Measurements from ENCODE around the gene ZNF468. TPM values are rescaled to one million over a fixed set of nuclear protein-coding genes. Genes with fewer than 3 reads are reported as not detected.
A peak's percentile ranks its signal among the peaks of the same experiment; 100 is the strongest.
"Not testable (repeated sequence)": the region's sequence is repeated elsewhere in the genome, so short reads cannot be mapped to it uniquely, and the experiment has no call there.

Gene ZNF468
- 10 to 100 TPM in 5 of 6 donors, 1 to 10 TPM in 1; 7.3 to 37.7 (median 19.6) TPM for total RNA-seq

GRCh38 chr19:52857378-52858191, at the start of gene ZNF468:
ZNF468 (minus strand) TSS chr19:52857619; CDS start chr19:52854272, 3,347 bp downstream.
- Histone ChIP-seq H3K27ac (peak within 1 kb of the TSS; percentile 62 to 67 (median 65)), H3K4me1 (peaks cover 2 to 11% (median 8%) of the 10 kb centered on the region in 4 donors), H3K36me3 (peaks cover 7 to 15% (median 12%) of the 10 kb centered on the region in 4 donors), H3K4me3 (peak within 1 kb of the TSS; percentile 66 to 80 (median 71))
- not testable (repeated sequence) for H3K9me3 ChIP-seq, H3K27me3 ChIP-seq
- peak; percentile 67 to 92 for DNase-seq
- peak; percentile 99 for ATAC-seq (ENCODE audit: low FRiP score in 2 of 2)
- TF ChIP-seq CTCF (IDR thresholded peaks at IDR 0.05) (peak in 2 of 6 experiments; percentile 22 to 54), POLR2A (IDR thresholded peaks at IDR 0.05) (peak in 3 of 4 donors; percentile 50 to 74 (median 73)), POLR2AphosphoS5 (IDR thresholded peaks at IDR 0.05) (peak; percentile 32 to 75)
- WGBS, 2 donors: 6% methylated on average over 15 to 42 of the region's 43 CpGs

GRCh38 chr19:52904052-52904780, 46.8 kb upstream of the ZNF468 start:
- peaks cover 7 to 31% (median 15%) of the 10 kb centered on the region in 4 donors for H3K36me3 ChIP-seq
- not testable (repeated sequence) for H3K27me3 ChIP-seq; H3K4me3 ChIP-seq; ATAC-seq (ENCODE audit: low FRiP score in 2 of 2); DNase-seq; H3K4me1 ChIP-seq; H3K27ac ChIP-seq
- 80 to 84% methylated on average over 13 to 16 of the region's 16 CpGs for WGBS, 2 donors
- H3K9me3 ChIP-seq: peaks cover 0 to 19% (median 8%) of the 10 kb centered on the region in 4 donors

- WGBS, 2 donors: 80 to 87% methylated on average over 3 of the region's 3 CpGs
- no peak overlapping the region for H3K27ac ChIP-seq
- ATAC-seq (ENCODE audit: low FRiP score in 2 of 2) (no peak), DNase-seq (no peak)
- H3K36me3 ChIP-seq: peaks cover 3 to 10% (median 6%) of the 10 kb centered on the region in 4 donors
- peaks cover 0 to 13% (median 6%) of the 10 kb centered on the region in 4 donors for H3K9me3 ChIP-seq
- no peak for TF ChIP-seq EP300 (IDR thresholded peaks at IDR 0.05)
- H3K27me3 ChIP-seq: no peaks in the 10 kb centered on the region
- peaks cover 2 to 8% (median 5%) of the 10 kb centered on the region in 4 donors for H3K4me1 ChIP-seq
- no peak overlapping the region for H3K4me3 ChIP-seq
These were observed 44.4 kb upstream of the ZNF468 start for GRCh38 chr19:52901842-52902241.

GRCh38 chr19:52898596-52898995, 41.2 kb upstream of the ZNF468 start:
- Histone ChIP-seq H3K4me1 (peaks cover 12 to 17% (median 15%) of the 10 kb centered on the region in 4 donors), H3K27ac (peak overlapping the region in 1 of 4 donors; percentile 83)
- not testable (repeated sequence) for ATAC-seq (ENCODE audit: low FRiP score in 2 of 2); H3K9me3 ChIP-seq; H3K27me3 ChIP-seq; H3K36me3 ChIP-seq; DNase-seq; H3K4me3 ChIP-seq
- WGBS, 2 donors: 94 to 96% methylated on average over 10 of the region's 10 CpGs

- H3K27ac ChIP-seq: peak overlapping the region; percentile 82 to 89 (median 84)
- WGBS, 2 donors: 86 to 87% methylated on average over 15 of the region's 15 CpGs
These were observed 40.7 kb upstream of the ZNF468 start for GRCh38 chr19:52898101-52898500.

GRCh38 chr19:52897138-52897935, 39.9 kb upstream of the ZNF468 start, which contains the start of gene ZNF320:
ZNF320 (minus strand) TSS chr19:52897635; CDS start chr19:52890255, 7,380 bp downstream.
- ATAC-seq (ENCODE audit: low FRiP score in 2 of 2) (peak; percentile 100), DNase-seq (peak; percentile 97 to 99)
- peaks cover 12 to 17% (median 15%) of the 10 kb centered on the region in 4 donors for H3K4me1 ChIP-seq
- peak within 1 kb of the TSS; percentile 82 to 89 (median 84) for H3K27ac ChIP-seq
- peaks cover 3 to 8% (median 5%) of the 10 kb centered on the region in 4 donors for H3K36me3 ChIP-seq
- WGBS, 2 donors: 2% methylated on average over 49 to 55 of the region's 56 CpGs
- H3K4me3 ChIP-seq: peak within 1 kb of the TSS; percentile 43 to 77 (median 56)
- no peaks in the 10 kb centered on the region for H3K27me3 ChIP-seq
- no peaks in the 10 kb centered on the region for H3K9me3 ChIP-seq
- TF ChIP-seq EP300 (IDR thresholded peaks at IDR 0.05) (no peak), CTCF (IDR thresholded peaks at IDR 0.05) (no peak), POLR2AphosphoS5 (IDR thresholded peaks at IDR 0.05) (peak; percentile 84 to 89), POLR2A (IDR thresholded peaks at IDR 0.05) (peak in 3 of 4 donors; percentile 65 to 77 (median 73))

More at GRCh38 chr19:52898101-52898500, 40.7 kb upstream of the ZNF468 start:
- peak in 1 of 2 donors; percentile 16 for ATAC-seq (ENCODE audit: low FRiP score in 2 of 2)
- no peaks in the 10 kb centered on the region for H3K9me3 ChIP-seq
- TF ChIP-seq EP300 (IDR thresholded peaks at IDR 0.05) (no peak), POLR2AphosphoS5 (IDR thresholded peaks at IDR 0.05) (no peak)
- DNase-seq: peak in 1 of 2 donors; percentile 47
- H3K4me1 ChIP-seq: peaks cover 12 to 17% (median 15%) of the 10 kb centered on the region in 4 donors
- H3K4me3 ChIP-seq: peak overlapping the region in 3 of 4 donors; percentile 55 to 77 (median 58)
- H3K27me3 ChIP-seq: no peaks in the 10 kb centered on the region
- H3K36me3 ChIP-seq: peaks cover 3 to 5% (median 4%) of the 10 kb centered on the region in 4 donors
